Amygdala (tissue), 56 donors: ENCODE data around the gene FAF2.
A peak's percentile ranks its signal among the peaks of the same experiment; 100 is the strongest.
"Not testable (repeated sequence)": the region's sequence is repeated elsewhere in the genome, so short reads cannot be mapped to it uniquely, and the experiment has no call there.

Experiments used
- DNase-seq, 56 donors: peaks; one replicate each; lab custom pipeline; 2025; lab: John Stamatoyannopoulos, UW

FAF2 gene, protein sequence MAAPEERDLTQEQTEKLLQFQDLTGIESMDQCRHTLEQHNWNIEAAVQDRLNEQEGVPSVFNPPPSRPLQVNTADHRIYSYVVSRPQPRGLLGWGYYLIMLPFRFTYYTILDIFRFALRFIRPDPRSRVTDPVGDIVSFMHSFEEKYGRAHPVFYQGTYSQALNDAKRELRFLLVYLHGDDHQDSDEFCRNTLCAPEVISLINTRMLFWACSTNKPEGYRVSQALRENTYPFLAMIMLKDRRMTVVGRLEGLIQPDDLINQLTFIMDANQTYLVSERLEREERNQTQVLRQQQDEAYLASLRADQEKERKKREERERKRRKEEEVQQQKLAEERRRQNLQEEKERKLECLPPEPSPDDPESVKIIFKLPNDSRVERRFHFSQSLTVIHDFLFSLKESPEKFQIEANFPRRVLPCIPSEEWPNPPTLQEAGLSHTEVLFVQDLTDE

GRCh38 chr5:176447978-176448608 is at the start of gene FAF2:
TSS of gene FAF2 (plus strand) at chr5:176448385. CDS start at chr5:176448408, 23 bp downstream.
- DNase-seq = peak; percentile 79 to 99 (median 94)

DNA sequence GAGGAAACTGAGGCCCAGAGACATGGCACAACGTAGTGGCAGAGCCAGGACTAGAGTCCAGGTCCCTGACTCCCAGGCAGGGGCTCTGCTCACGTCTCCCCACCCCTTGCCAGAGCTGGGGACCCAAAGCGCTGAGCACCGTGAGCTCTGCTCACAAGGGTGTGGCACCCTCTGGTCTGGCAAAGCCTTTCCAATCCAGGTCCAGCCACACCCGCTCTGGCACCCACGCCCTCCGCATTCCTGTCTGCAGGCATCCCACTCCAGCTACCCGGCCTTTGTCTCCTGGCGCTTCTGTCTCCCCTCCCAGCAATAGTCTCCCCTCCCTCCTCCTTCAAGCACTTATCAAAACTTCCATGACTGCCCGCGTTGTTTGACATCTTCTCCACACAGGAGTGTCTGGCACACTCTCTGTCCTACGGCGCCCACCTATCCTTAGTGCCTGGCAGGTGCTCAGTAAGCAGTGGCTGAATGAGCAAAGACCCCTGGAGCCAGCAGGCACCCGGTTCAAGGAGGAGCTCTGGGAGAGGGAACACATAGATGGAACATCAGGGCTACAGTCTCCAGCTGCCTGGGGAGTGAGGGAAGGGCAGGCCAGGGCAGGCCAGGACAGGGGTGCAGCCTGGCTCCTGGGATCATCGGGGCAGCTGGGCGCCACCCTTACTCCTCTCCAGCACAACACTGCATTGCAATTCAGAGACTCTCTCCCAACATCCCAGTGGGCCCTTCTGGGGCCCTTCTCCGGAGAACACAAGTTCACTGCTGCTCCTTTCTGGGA is 47.6 kb upstream of the FAF2 start:
- DNase-seq = no peak

GRCh38 chr5:176401281-176402205 is 46.6 kb upstream of the FAF2 start:
- no peak for DNase-seq

DNA sequence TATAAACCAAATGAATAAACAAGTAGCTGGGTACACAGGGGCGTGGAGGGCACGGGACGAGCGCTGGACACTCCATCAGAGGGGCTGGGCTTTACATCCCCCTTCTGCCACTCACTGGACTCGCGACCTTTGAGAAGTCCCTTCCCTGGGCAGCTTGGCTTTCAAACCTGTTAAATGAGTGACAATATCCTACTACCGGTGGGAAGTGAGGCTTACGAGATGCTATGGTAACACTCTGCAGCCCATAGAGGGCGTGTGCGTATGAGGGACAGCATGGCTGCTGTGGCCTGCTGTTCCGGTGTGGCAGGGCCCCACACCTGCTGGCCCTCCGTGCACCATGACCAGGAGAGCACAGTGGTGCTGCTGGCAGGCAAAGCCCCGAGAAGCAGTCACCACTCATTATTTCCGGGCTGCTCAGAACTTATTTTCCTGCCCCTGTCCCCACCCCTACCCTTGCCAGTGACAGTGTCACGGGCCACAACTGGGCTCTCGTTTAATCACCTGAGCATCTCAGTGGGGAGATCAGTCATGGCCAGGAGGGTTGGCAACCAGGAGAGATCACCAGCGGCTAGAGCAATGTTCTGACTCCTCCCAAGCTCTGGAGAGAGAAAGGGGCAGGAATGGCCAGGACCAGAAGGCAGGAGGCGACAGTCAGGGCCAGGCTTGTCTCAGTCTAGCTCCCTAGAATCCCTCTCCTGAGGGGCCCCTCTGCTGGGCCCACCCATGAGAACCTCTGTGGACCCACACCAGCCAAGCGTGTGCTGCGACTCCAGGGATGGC is 42.3 kb upstream of the FAF2 start:
- DNase-seq = no peak

DNA sequence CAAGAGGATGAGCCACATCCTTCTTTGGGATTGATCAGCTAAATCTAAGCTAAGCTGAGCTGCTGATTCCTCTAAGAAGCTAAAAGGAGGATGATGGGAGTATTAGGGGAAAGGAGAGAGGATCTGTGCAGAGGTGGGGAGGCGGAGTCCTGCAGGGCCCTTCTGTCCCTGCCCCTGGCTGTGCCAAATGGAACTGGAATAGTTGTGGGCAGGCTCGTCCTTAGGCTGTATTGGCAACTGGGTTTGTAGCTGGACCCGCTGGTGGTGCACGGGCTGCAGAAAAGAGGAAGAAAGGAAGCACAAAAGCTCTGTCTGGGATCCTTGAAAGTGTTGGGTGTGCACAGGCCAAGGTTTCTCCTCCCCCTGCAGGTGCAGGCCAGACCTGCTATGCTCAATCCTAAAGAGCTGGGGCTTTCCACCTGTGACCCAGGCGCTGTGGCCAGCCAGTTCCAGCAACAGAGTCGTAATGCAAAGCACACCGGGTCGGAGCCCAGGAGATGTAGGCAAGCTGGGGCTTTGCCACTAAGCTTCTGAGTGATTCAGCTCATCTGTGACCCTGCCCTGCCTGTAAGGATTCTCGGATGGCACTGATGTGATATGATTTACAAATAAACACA is 41.6 kb upstream of the FAF2 start:
- no peak for DNase-seq

DNA sequence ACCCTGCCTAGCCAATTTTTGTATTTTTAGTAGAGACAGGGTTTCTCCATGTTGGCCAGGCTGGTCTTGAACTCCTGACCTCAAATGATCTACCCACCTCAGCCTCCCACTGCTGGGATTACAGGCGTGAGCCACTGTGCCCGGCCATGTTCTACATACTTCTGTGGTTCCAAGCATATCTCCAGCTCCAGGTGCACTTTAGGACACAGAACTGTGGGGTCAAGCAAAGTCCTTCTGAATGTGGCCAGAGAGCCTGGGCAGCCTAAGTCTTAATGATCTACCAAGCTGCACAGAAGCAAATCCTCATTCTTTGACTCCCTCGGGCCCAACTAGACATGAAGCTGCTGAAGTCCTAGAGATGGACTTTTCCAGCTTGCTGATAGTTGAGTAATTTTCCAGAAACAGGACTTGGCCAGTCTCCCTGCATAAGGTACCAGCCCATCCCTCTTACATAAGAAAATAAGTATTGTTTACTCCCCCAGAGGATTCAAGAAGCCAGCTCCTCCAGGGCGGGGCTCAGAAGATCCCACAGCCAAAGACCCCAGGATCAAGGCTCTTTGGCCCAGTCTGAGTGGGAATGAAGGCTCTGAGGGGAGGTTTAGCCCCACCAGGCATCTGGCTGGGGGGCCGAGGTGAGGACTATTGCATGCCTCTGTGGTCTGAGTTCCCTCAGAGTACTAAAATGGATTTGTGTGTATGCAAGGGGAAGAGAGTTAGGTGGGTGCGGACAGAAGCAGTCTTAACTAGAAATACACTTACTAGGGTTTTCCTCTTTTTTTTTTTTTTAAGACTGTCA is 40.5 kb upstream of the FAF2 start:
- DNase-seq = no peak

GRCh38 chr5:176408252-176408573 is 40.0 kb upstream of the FAF2 start:
- DNase-seq = not testable (repeated sequence)

DNA sequence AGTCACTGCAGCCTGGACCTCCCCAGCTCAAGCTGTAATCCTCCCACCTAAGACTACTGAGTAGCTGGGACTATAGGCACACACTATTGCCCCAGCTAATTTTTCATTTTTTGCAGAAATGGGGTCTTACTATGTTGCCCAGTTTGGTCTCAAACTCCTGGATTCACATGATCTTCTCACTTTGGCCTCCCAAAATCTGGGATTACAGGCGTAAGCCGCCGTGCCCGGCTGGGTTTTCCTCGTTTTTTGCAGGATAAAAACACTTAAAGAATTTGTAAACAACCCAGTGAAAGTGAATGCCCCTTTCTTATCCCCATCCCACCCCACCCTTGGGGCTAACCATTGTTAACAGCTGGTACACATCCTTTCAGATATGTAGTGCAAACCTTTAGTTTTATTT is 39.6 kb upstream of the FAF2 start:
- no peak for DNase-seq

DNA sequence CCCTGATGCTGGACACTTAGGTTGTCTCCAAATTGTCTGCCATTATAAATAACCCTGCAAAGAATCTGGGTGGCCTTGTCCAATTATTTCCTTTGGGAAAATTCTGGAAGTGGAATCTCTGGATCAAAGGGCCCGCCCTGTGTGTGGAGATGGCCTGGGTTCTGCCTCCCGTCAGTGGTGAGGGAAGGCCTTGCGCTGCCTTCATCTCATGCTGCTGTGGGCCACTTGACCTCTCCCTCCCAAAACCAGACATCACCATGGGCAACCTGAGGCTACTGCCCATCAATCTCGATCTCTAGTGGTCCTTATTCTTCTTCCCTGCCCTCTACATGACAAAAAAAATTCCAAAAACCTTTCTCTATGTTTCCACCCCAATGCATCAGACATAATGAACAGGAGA is 38.4 kb upstream of the FAF2 start:
- DNase-seq = no peak

DNA sequence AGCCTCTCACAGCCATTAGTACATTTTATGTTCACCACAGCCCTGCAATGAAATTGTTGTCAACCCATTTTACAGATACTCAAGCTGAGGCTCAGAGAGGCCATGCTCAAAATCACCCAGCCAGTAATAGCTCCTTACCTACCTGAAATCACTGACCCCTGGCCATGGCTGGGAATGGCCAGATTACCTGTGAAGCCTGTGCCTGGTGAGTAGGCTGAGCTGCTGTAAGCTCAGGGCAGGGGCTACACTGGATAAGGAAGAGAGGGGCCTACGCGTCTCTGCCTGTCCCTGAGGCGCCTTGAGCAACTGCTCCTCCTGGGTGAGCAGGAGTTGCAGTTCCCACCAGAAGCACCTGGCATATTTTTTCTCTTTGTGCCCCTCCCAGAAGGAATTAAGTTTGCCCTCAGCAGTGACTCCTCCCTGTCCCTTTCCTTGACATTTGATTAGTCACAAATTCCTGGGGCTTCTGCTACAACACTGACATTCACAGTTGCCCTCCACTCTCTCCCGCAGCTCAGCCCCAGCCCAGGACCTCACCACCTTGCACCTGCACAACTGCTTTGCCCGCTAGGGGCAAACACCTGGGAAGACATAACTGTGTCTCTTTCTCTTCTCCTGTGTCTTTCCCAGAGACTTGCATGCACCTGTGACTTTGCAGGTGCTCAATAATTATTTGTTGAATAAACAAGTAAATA is 37.6 kb upstream of the FAF2 start:
- DNase-seq = no peak

- DNase-seq = no peak
Observed at GRCh38 chr5:176412517-176413254, 35.5 kb upstream of the FAF2 start.

GRCh38 chr5:176413255-176413565 is 35.0 kb upstream of the FAF2 start:
- DNase-seq = no peak

DNA sequence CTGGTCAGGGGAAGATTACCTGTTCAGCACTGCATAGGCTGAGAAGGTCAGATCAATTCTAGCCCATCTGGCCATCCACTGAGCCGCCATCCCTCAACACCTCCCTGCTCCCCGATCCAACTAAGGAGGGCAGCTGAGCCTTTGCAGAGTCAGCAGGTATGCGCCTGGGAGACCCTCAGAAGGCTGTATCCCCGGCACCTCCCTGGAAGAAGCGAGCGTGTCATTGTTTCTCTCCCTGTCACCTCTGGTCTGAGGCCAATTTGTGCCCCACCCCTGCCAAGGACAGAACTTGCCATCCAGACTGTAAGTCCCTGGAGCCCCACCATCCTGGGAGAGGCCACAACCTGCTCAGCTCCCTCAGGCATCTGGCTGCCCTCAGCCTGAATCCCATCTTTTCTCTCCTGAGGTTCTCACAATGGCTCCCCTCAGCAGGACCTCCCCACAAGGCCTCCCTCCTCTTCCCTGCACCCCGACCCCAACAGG is 34.4 kb upstream of the FAF2 start:
- DNase-seq = no peak

DNA sequence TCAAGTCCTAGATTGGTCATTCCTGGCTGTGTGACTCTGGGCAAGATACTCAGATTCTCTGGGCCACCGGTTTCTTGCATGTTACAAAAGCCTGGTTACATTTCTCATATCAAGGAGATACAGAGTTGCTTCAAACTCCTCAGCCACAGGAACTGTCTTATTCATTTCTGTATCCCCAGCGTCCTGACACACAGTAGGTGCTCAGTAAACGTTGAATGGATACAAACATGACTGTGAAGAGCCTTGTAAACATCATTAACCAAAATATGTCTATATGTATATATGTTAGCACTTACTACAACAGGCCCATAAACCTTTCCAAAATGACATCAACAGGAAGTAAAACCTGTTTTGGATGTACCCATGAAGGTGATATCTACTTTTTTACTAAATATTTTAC is 33.5 kb upstream of the FAF2 start:
- DNase-seq = no peak

GRCh38 chr5:176415240-176415951 is 32.8 kb upstream of the FAF2 start:
- peak in 1 of 56 donors; percentile 16 for DNase-seq
